DLD1 (cell line): Measurements from ENCODE around the gene GSC.

Experiments used
- in situ Hi-C: cut with HindIII; loops from 2 replicates; pipeline ENCODE4 v1.10.0; 2017; ENCODE audit warnings: low sequenced_read_pairs

The GSC gene

GRCh38 chr14:94772548-94772947 is 2.6 kb upstream of the GSC start:
- in situ Hi-C loops = no loop called here

DNA sequence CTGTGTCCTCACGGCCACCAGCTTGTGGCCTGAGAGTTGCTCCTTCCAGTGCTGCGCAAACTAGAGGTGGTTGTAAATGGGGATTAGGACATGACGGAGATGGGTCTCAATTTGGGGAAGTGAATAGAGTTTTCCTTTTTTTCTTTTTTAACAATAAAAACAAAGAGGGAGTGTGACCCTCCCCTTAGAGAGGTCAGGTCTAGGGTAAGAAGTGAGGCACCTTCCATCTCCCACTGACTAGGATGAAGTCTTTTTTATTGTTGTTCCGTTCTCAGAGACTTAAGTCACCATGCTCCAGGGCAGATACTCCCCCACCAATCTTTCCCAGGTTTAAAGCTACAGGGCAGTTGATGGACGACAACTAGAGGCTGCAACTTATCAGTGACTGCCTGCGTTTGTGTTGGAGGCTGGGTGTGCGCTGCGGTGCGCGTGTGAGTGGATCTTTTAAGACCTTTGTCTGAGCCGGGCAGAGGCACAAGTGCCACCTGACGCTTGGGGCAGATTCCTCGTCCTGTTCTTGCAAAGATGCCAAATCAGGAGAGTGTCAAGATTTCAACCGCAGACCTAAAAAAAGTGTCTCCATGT is 2.1 kb upstream of the GSC start:
- in situ Hi-C loops = no loop called here

DNA sequence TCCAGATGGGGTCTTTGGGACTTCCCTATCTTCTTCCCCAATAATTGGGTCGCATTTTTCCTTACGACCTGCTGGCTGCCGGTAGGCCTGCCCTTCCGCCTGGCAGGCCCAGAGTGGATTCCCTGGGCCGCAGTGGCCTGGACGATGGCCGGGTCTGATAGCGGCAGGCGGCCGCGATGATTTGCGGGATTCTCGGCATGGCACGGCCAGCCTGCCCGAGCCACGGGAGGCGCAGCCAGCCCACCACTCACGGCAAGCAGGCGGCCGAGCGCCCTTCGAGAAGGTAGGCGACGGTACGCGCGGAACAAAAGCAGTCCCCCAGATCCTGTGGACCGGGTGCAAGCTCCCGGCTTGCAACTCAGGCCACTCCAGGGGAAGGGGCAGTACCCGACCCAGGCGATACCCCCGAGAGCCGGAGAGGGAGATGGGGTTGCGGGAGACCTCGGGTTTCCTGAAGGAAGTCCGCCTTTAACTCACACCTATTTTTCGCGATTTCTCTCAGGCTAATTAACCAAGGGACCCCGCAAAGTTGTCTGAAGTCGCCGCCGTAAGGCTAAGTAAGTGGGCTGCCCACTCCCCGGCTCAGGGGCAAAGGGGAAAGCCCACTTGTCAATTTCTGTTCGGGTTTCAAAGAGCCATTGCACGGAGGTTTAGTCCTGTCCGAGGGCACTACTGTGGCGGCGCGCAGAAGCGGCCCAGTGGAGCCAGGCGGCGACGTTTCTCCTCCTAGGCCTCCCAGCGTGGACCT is 1.4 kb upstream of the GSC start:
- in situ Hi-C loops = no loop called here

- in situ Hi-C loops = no loop called here
These were observed 873 bp upstream of the GSC start for GRCh38 chr14:94770815-94771157.

GRCh38 chr14:94770251-94770749 is 387 bp upstream of the GSC start:
- in situ Hi-C loops = no loop called here

- in situ Hi-C loops = no loop called here
These were observed 1.2 kb downstream of the GSC start for GRCh38 chr14:94768521-94769390.

- in situ Hi-C loops = no loop called here
These were observed 1.8 kb downstream of the GSC start for GRCh38 chr14:94768141-94768520.

DNA sequence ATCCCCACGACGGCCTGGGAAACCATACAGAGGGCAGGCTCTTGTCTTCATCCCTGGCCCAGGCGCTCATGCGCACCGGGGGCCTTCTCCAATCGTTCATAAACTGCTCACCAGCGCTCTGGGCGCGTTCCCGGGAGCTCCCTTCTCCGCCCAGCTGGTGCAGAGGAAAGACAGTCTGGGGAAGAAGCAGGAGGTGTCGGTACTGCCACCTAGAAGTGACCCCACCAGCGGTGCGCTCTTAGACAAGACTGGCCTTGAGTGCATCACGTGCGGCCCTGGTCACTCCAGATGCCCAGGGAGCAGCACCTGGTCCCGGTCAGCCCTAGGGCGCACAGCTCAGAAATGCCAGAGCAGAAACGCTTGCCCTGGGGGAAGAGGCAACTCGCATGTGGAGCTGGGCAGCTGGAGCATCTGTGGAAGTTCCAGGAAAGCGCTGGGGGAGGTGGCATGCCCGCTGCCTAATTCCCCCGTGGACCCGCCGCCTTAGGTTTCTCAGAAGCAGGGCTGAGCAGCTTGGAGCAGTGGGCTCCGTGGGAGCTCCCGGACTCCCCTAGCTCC is 2.5 kb downstream of the GSC start:
- in situ Hi-C loops = no loop called here

DNA sequence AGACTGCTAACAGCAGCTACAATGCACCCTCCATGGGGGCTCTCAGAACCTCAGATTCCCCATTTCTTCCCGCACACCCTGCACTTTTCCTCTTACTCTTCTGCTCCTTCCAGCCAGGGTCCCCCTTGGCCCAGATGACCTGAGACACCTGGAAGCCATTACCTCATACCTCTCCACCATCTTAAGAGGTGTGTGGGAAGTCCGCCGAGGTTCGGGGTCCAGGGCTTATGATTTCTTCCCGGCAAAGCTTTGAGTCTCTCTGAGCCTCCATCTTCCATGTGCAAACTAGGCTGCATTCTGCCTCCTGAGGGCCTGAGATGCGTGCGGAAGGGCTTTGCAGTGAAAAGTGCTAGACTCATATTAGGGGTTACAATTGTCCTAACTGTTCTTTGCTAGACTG is 5.3 kb downstream of the GSC start:
- in situ Hi-C loops = no loop called here

GRCh38 chr14:94762431-94762830 is 7.5 kb downstream of the GSC start:
- in situ Hi-C loops = no loop called here

GRCh38 chr14:94761997-94762377 is 7.9 kb downstream of the GSC start:
- in situ Hi-C loops = no loop called here

- in situ Hi-C loops = no loop called here
These were observed 8.4 kb downstream of the GSC start for GRCh38 chr14:94761348-94761996.

DNA sequence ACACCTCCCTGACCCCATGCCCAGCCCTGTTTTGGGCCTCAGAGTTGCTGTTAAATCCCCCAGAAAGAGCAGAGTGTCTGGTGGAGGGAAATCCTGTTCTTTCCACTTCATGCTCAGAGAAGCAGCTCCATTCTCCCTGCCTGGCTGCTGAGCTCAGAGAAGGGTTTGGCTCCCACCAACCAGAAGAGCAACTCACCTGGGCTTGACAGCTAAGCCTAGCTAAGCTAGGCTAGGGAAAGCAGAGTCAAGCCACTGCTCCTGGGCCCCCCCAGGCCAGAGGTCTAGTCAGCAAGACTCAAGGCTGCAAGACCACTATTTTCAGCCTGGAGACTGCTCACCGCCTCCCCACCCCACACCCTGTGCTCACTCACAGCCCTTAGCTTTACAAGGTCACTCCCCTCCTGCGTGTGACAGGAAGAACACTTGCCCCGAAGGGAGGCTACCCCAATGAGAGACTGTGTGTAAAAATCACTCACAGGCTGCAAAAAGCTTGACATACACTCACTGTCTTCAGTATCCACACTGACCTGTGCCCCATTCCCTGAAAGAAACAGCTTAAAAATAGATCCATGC is 13.5 kb downstream of the GSC start:
- in situ Hi-C loops = no loop called here

DNA sequence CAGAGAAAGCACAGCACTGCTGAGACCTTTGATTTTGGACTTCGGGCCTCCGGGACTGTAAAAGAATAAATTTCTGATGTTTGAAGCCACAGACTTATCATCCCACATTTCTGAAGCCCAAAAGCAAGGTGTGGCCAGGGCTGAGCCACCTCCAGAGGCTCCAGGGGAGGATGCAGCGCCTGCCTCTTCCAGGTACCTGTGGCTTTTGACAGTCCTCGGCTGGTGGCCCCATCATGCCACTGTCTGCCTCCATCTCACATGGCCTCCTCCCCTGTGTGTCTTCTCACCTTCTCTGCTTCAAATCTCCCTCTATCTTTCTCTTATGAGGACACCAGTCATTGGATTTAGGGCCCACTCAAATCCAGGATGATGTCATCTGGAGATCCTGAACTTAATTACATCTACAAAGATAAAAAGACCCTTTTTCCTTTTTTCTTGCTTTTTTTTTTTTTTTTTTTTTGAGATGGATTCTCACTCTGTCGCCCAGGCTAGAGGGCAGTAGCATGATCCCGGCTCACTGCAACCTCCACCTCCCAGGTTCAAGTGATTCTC is 15.4 kb downstream of the GSC start:
- in situ Hi-C loops = no loop called here

- in situ Hi-C loops = no loop called here
These were observed 17.1 kb downstream of the GSC start for GRCh38 chr14:94752591-94753436.

- in situ Hi-C loops = no loop called here
These were observed 18.0 kb downstream of the GSC start for GRCh38 chr14:94751956-94752355.

- in situ Hi-C loops = no loop called here
These were observed 18.6 kb downstream of the GSC start for GRCh38 chr14:94751321-94751720.

DNA sequence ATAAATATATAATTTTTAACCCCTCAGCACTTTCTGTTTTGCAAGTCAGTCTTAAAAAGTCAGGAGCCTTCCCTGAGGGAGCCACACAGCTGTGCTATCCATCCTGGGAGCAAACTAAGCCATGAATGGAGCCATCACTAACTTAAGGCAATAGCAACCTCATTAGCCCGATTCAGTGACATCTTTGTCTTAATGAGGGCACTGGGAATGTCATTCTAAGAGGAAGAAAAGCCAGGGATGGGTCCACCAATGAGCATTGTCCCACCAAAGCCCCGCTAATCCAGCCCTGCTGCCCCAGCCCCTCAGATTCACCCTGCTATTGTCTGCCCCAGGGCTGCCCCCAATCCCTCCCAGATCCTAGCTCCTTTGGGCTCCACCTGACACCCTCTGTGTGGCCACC is 19.5 kb downstream of the GSC start:
- in situ Hi-C loops = no loop called here

- in situ Hi-C loops = no loop called here
These were observed 21.1 kb downstream of the GSC start for GRCh38 chr14:94748667-94749347.
